Measurements from ENCODE around the gene LGR6.
"Not testable (repeated sequence)": the region's sequence is repeated elsewhere in the genome, so short reads cannot be mapped to it uniquely, and the experiment has no call there.

Gene LGR6

GRCh38 chr1:202259705-202260104, 66.1 kb downstream of the LGR6 start:
- no peak for ATAC-seq
- TF ChIP-seq ZFP3 (CRISPR knock-in tag; IDR thresholded peaks at IDR 0.05) (no peak), BACH2 (CRISPR knock-in tag; IDR thresholded peaks at IDR 0.05; ENCODE audit: borderline replicate concordance) (no peak), GLIS3 (CRISPR knock-in tag; IDR thresholded peaks at IDR 0.05) (no peak), CREB5 (CRISPR knock-in tag; IDR thresholded peaks at IDR 0.05; ENCODE audit: low read depth) (no peak), ZNF70 (CRISPR knock-in tag; IDR thresholded peaks at IDR 0.05) (no peak), ISL1 (CRISPR knock-in tag; IDR thresholded peaks at IDR 0.05) (no peak), PPARA (CRISPR knock-in tag; IDR thresholded peaks at IDR 0.05; ENCODE audit: borderline replicate concordance) (no peak), OSR1 (CRISPR knock-in tag; IDR thresholded peaks at IDR 0.05) (no peak), ZNF565 (CRISPR knock-in tag; conservative IDR thresholded peaks at IDR 0.05; ENCODE audit: low read depth) (no peak), TOX (CRISPR knock-in tag; IDR thresholded peaks at IDR 0.05; ENCODE audit: borderline replicate concordance) (no peak), ARNTL (CRISPR knock-in tag; IDR thresholded peaks at IDR 0.05; ENCODE audit: borderline replicate concordance, low read depth) (no peak), TCF4 (CRISPR knock-in tag; IDR thresholded peaks at IDR 0.05; ENCODE audit: borderline replicate concordance) (no peak)

- ATAC-seq: not testable (repeated sequence)
Observed at GRCh38 chr1:202261209-202261958, 67.8 kb downstream of the LGR6 start.

- no peak for ATAC-seq
- TF ChIP-seq ZNF70 (CRISPR knock-in tag; IDR thresholded peaks at IDR 0.05) (no peak), PATZ1 (CRISPR knock-in tag; IDR thresholded peaks at IDR 0.05; ENCODE audit: borderline replicate concordance) (no peak), CSDC2 (CRISPR knock-in tag; IDR thresholded peaks at IDR 0.05) (no peak)
Observed at GRCh38 chr1:202263628-202264027, 70.0 kb downstream of the LGR6 start.

GRCh38 chr1:202264300-202264699, 70.7 kb downstream of the LGR6 start:
- ATAC-seq: no peak

GRCh38 chr1:202264726-202265125, 71.1 kb downstream of the LGR6 start:
- no peak for ATAC-seq
- no peak for TF ChIP-seq ESRRG (CRISPR knock-in tag; IDR thresholded peaks at IDR 0.05)
- TF ChIP-seq ARNTL (CRISPR knock-in tag; IDR thresholded peaks at IDR 0.05; ENCODE audit: borderline replicate concordance, low read depth): no peak
- TF ChIP-seq ZFP30 (CRISPR knock-in tag; IDR thresholded peaks at IDR 0.05): no peak
- no peak for TF ChIP-seq BACH2 (CRISPR knock-in tag; IDR thresholded peaks at IDR 0.05; ENCODE audit: borderline replicate concordance)
- TF ChIP-seq SNAI2 (CRISPR knock-in tag; IDR thresholded peaks at IDR 0.05): no peak
- no peak for TF ChIP-seq CSDC2 (CRISPR knock-in tag; IDR thresholded peaks at IDR 0.05)
- TF ChIP-seq ISL1 (CRISPR knock-in tag; IDR thresholded peaks at IDR 0.05): no peak
- TF ChIP-seq CSRNP3 (CRISPR knock-in tag; IDR thresholded peaks at IDR 0.05): no peak
- TF ChIP-seq TSHZ2 (CRISPR knock-in tag; IDR thresholded peaks at IDR 0.05): no peak
- TF ChIP-seq PPARA (CRISPR knock-in tag; IDR thresholded peaks at IDR 0.05; ENCODE audit: borderline replicate concordance): no peak
- no peak for TF ChIP-seq ZFP3 (CRISPR knock-in tag; IDR thresholded peaks at IDR 0.05)

More at GRCh38 chr1:202264300-202264699, 70.7 kb downstream of the LGR6 start:
- TF ChIP-seq RARB (CRISPR knock-in tag; IDR thresholded peaks at IDR 0.05) (no peak), CREB5 (CRISPR knock-in tag; IDR thresholded peaks at IDR 0.05; ENCODE audit: low read depth) (no peak), CSRNP3 (CRISPR knock-in tag; IDR thresholded peaks at IDR 0.05) (no peak), OSR1 (CRISPR knock-in tag; IDR thresholded peaks at IDR 0.05) (no peak)
